Adrenal gland (tissue), 12 donors: Measurements from ENCODE around the gene HCAR3. TPM values are rescaled to one million over a fixed set of nuclear protein-coding genes. Genes with fewer than 3 reads are reported as not detected.
"Not testable (repeated sequence)": the region's sequence is repeated elsewhere in the genome, so short reads cannot be mapped to it uniquely, and the experiment has no call there.

Experiments used
- DNase-seq, 7 donors: peaks; one replicate each; pipeline ENCODE4 v3.0.0-alpha.2; 2019 to 2020
- H3K27ac ChIP-seq, 5 donors: fragments of 200-600 bp; sonication (generic) in 4 of 5; 1 replicate in 3 of 5; 2 replicates in 2 of 5; pipeline versions ENCODE4 v1.5.1 to v1.8.0; 2016 to 2020; ENCODE audit warnings: mild to moderate bottlenecking in 1 of 5
- H3K27me3 ChIP-seq: fragments of 200-600 bp; 2 replicates; pipeline ENCODE4 v1.8.0; 2021
- H3K36me3 ChIP-seq, 2 donors: fragments of 200-600 bp; replicated peaks in 1 of 2; 1 replicate in 1 of 2; 2 replicates in 1 of 2; pipeline versions ENCODE4 v1.5.1 to v1.8.0; 2018 to 2022
- H3K4me1 ChIP-seq, 2 donors: fragments of 200-600 bp; replicated peaks in 1 of 2; 1 replicate in 1 of 2; 2 replicates in 1 of 2; pipeline versions ENCODE4 v1.5.1 to v1.8.0; 2018 to 2021
- H3K4me3 ChIP-seq, 4 donors: fragments of 200-600 bp; sonication (generic) in 3 of 4; one replicate each; pipeline ENCODE4 v1.5.1; 2016 to 2018
- H3K9me3 ChIP-seq, 3 donors: fragments of 200-600 bp; sonication (generic) in 1 of 3; replicated peaks in 1 of 3; 1 replicate in 2 of 3; 2 replicates in 1 of 3; pipeline versions ENCODE4 v1.5.1 to v1.8.0; 2016 to 2021
- POLR2A ChIP-seq, 2 donors: fragments of 450-650 bp; IDR thresholded peaks; one replicate each; pipeline ENCODE4 v1.6.1; 2017; ENCODE audit warnings: antibody characterized with exemption in 2 of 2, mild to moderate bottlenecking in 2 of 2, moderate library complexity in 1 of 2
- WGBS, 4 donors: extraction: QIAGEN DNeasy Blood & Tissue Kit in 2 of 4; methylation state at CpG; one replicate each; pipeline versions ENCODE4 v1.1.5 to v1.1.7; 2013 to 2017; 5-methylcytosine and 5-hydroxymethylcytosine counted together
- intact Hi-C, 2 donors: fragments of 100-400 bp; cut with DNase I; formaldehyde crosslinking; loops; one replicate each; pipeline versions ENCODE4 v1.14.1 to v1.15.0; 2022 to 2023
- polyA plus RNA-seq, 3 donors: library from polyadenylated mRNA; stranded (reverse); fragments of 200-250 nt in 2 of 3; fragments of 350-450 nt in 1 of 3; fragmentation: Illumina TruSeq in 1 of 3; extraction: RNeasy Lipid Tissue Mini Kit (QIAGEN cat#74804) in 1 of 3; gene quantifications; one replicate each; pipeline ENCODE4 v1.2.3, GENCODE V29; 2013 to 2014
- total RNA-seq, 9 donors: library from RNA; depleted of rRNA in 4 of 9; stranded (reverse); fragments of >200 nt in 4 of 9; fragments of 120-200 nt in 1 of 9; fragmentation: NEBNext Ultra II Directional in 1 of 9; extraction: Animal tissue kit (Norgen Biotek cat#: 25700) in 1 of 9; gene quantifications; one replicate each; pipeline versions ENCODE4 v1.1.0 to v1.2.4, GENCODE V29; 2013 to 2023
- TF ChIP-seq, protein P1 (sequence below), 6 experiments: fragments of 450-650 bp in 4 of 6; fragments of 200-600 bp in 2 of 6; sonication (generic) in 1 of 6; IDR thresholded peaks; 1 replicate in 5 of 6; 2 replicates in 1 of 6; pipeline versions ENCODE4 v1.5.1 to v1.8.0; 2016 to 2021; ENCODE audit warnings: antibody characterized with exemption in 6 of 6, mild to moderate bottlenecking in 2 of 6, moderate library complexity in 1 of 6
- donor health status: healthy with polysubstance abuse.
- donor health status: Bipolar disorder and iron deficiency.
- donor health status: DM: yes; HTN: yes; CAD: no.
- donor health status: DM: no; HTN: no; CAD: no.
- donor health status: DM: no; HTN: no; CAD: no.
- donor health status: DM: yes; HTN: yes; CAD: no.

Gene HCAR3
- total and polyA plus RNA-seq, 12 donors, result 0.11 to 0.47 (median 0.20) TPM; not detected in 8

DNA sequence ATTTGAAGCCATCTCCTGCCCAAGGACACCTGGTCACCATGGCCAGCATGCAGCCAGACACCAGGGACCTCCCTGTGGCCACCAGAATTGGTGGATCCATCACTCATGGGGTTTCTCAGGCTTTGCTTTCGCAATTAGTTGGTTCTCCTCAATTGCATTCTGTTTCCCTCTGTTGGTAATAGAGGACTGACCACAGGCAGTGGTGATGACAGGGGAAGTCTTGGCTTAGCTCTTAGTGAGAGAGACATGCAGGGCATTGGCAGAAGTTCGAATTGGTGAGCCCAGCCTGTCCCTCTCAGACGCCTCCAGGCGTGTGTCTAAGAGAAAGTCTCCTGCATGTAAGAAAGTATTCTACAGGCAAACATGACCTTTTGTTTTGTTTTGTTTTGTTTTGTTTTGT lies 34.8 kb downstream of the HCAR3 start:
- Histone ChIP-seq H3K4me3 (no peak overlapping the region), H3K27ac (no peak overlapping the region), H3K36me3 (no peaks in the 10 kb centered on the region), H3K9me3 (no peaks in the 10 kb centered on the region), H3K27me3 (no peaks in the 10 kb centered on the region), H3K4me1 (no peaks in the 10 kb centered on the region)
- intact Hi-C loops, result no loop called here
- 58 to 73% (median 71%) methylated on average over 3 to 4 of the region's 4 CpGs for WGBS, 4 donors
- peak in 1 of 7 donors; percentile 21 for DNase-seq
- TF ChIP-seq POLR2A (IDR thresholded peaks at IDR 0.05), result no peak
- TF ChIP-seq, protein P1, sequence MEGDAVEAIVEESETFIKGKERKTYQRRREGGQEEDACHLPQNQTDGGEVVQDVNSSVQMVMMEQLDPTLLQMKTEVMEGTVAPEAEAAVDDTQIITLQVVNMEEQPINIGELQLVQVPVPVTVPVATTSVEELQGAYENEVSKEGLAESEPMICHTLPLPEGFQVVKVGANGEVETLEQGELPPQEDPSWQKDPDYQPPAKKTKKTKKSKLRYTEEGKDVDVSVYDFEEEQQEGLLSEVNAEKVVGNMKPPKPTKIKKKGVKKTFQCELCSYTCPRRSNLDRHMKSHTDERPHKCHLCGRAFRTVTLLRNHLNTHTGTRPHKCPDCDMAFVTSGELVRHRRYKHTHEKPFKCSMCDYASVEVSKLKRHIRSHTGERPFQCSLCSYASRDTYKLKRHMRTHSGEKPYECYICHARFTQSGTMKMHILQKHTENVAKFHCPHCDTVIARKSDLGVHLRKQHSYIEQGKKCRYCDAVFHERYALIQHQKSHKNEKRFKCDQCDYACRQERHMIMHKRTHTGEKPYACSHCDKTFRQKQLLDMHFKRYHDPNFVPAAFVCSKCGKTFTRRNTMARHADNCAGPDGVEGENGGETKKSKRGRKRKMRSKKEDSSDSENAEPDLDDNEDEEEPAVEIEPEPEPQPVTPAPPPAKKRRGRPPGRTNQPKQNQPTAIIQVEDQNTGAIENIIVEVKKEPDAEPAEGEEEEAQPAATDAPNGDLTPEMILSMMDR (IDR thresholded peaks at IDR 0.05), result no peak

DNA sequence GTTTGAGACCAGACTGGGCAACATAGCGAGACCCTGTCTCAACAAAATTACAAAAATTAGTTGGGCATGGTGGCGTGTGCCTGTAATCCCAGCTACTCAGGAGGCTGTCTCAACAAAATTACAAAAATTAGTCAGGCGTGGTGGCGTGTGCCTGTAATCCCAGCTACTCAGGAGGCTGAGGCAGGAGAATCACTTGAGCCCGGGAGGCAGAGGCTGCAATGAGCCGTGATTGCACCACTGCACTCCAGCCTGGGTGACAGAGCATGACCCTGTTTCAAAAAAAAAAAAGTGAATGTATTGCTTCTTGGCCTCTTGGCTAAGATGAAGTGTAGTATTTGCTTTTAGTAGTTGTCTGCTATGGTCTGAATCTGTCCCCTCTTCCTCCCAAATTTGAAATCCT lies 35.6 kb downstream of the HCAR3 start:
- H3K36me3 ChIP-seq, H3K4me1 ChIP-seq, H3K4me3 ChIP-seq, H3K9me3 ChIP-seq, H3K27me3 ChIP-seq, DNase-seq, intact Hi-C loops, H3K27ac ChIP-seq: not testable (repeated sequence)
- WGBS, 4 donors, result 79 to 98% (median 86%) methylated on average over 6 of the region's 6 CpGs

DNA sequence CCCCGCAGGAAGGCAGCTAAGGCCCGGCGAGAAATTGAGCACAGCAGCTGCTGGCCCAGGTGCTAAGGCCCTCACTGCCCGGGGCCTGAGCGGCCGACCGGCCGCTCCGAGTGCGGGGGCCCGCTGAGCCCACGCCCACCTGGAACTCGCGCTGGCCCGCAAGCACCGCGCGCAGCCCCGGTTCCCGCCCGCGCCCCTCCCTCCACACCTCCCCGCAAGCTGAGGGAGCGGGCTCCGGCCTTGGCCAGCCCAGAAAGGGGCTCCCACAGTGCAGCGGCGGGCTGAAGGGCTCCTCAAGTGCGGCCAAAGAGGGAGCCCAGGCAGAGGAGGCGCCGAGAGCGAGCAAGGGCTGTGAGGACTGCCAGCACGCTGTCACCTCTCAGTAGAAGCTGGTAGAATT lies 39.8 kb downstream of the HCAR3 start:
- DNase-seq, H3K9me3 ChIP-seq, H3K4me1 ChIP-seq, H3K27ac ChIP-seq, H3K36me3 ChIP-seq, H3K4me3 ChIP-seq, intact Hi-C loops, H3K27me3 ChIP-seq: not testable (repeated sequence)
- WGBS, 4 donors, result 95 to 100% (median 96%) methylated on average over 5 to 32 of the region's 32 CpGs; no CpG with 5 or more reads in 1 of the 4 donors

DNA sequence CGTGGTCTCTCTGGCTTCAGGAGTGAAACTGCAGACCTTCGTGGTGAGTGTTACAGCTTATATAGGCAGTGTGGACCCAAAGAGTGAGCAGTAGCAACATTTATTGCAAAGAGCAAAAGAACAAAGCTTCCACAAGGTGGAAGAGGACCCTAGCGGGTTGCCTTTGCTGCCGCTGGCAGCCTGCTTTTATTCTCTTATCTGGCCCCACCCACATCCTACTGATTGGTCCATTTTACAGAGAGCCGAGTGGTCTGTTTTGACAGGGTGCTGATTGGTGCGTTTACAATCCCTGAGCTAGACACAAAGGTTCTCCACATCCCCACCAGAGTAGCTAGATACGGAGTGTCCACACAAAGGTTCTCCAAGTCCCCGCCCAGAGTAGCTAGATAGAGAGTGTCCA lies 40.6 kb downstream of the HCAR3 start:
- H3K4me1 ChIP-seq, intact Hi-C loops, H3K36me3 ChIP-seq, H3K4me3 ChIP-seq, H3K9me3 ChIP-seq, DNase-seq, H3K27ac ChIP-seq, H3K27me3 ChIP-seq: not testable (repeated sequence)
- WGBS, 4 donors, result 88 to 94% (median 93%) methylated on average over 7 to 8 of the region's 8 CpGs

DNA sequence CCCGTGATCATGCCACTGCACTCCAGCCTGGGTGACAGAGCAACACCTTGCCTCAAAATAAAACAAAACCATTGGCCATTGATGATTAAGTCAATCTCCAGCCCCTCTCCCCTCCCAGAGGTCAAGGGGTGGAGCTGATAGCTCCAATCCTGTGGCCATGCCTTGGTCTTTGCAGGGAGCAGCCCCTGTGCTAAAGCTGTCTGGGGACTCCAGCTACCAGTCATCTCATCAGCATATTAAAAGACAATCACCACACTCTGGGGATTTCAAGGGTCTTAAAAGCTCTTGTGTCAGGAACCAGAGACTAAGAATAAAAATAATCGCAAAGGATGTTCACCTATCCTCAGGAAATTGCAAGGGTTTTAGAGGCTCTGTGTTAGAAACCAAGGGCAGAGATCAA lies 44.1 kb downstream of the HCAR3 start:
- Histone ChIP-seq H3K4me1 (peaks cover 0 to 8% of the 10 kb centered on the region in 2 donors), H3K36me3 (no peaks in the 10 kb centered on the region), H3K27me3 (no peaks in the 10 kb centered on the region), H3K9me3 (no peaks in the 10 kb centered on the region), H3K27ac (no peak overlapping the region), H3K4me3 (no peak overlapping the region)
- TF ChIP-seq, protein P1 (IDR thresholded peaks at IDR 0.05), result no peak
- TF ChIP-seq POLR2A (IDR thresholded peaks at IDR 0.05), result no peak
- DNase-seq, result no peak
- intact Hi-C loops, result no loop called here
- WGBS, 4 donors, result 75 to 94% (median 87%) methylated on average over 1 to 2 of the region's 2 CpGs

DNA sequence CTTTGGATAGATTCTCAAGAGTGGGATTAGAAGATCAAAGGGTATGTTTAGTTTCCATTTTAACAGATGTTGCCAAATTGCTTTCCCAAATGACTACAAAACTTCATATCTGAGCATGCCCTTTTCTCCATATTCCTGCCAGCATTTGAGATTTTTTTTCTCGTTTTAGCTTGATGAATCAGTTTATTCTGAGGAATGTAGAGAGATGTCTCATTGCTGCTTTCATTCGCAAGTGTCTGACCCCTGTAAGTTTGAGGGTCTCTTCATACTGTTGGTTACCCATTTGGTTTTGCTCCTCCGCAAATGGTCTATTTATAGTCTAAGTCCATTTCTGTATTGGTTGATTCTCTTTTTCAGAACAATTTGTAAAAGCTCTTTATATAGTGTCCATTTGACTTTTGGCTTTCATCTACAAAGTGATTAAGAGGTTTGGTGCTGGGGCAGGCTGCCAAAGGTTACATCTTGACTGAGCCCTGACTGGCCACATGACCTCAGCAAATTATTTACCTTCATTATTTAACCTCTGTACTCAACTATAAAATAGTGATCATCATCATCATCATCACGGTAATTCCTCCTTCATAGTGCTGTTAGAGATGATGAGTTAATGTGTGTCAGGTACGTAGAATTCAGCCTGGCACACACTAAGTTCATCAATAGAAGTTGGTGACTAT lies 47.1 kb downstream of the HCAR3 start:
- DNase-seq, result peak in 3 of 7 donors; percentile 18 to 30 (median 27)
- WGBS, 4 donors, result 34 to 42% (median 39%) methylated on average over 5 of the region's 5 CpGs
- TF ChIP-seq POLR2A (IDR thresholded peaks at IDR 0.05), result no peak
- TF ChIP-seq, protein P1 (IDR thresholded peaks at IDR 0.05), result no peak

More for the DNA sequence above, 47.1 kb downstream of the HCAR3 start:
- no peaks in the 10 kb centered on the region for H3K9me3 ChIP-seq
- H3K4me1 ChIP-seq, result peaks cover 0 to 8% of the 10 kb centered on the region in 2 donors
- H3K27me3 ChIP-seq, result no peaks in the 10 kb centered on the region
- intact Hi-C loops, result no loop called here
- no peaks in the 10 kb centered on the region for H3K36me3 ChIP-seq
- H3K4me3 ChIP-seq, result no peak overlapping the region
- no peak overlapping the region for H3K27ac ChIP-seq
